Heart left ventricle (tissue), 16 donors: ENCODE measurements around the gene SPAG17. TPM values are rescaled to one million over a fixed set of nuclear protein-coding genes. Genes with fewer than 3 reads are reported as not detected.

Experiments used
- ATAC-seq, 4 donors: fragments of 200-7000 bp; cut with Tn5 transposase; one replicate each; pipeline ENCODE4 v1.9.1; 2020 to 2022; ENCODE audit warnings: moderate library complexity in 4 of 4, mild to moderate bottlenecking in 3 of 4, moderate number of reproducible peaks in 1 of 4
- DNase-seq, 5 donors: peaks; one replicate each; pipeline ENCODE4 v3.0.0-alpha.2; 2020
- H3K27ac ChIP-seq, 12 donors: fragments of 200-600 bp; sonication (generic) in 4 of 12; one replicate each; pipeline versions ENCODE4 v1.5.0 to v1.8.0; 2016 to 2022; ENCODE audit warnings: mild to moderate bottlenecking in 2 of 12
- H3K27me3 ChIP-seq, 9 donors: fragments of 200-600 bp; sonication (generic) in 2 of 9; one replicate each; pipeline versions ENCODE4 v1.5.1 to v1.8.0; 2016 to 2022; ENCODE audit warnings: mild to moderate bottlenecking in 3 of 9
- H3K36me3 ChIP-seq, 9 donors: fragments of 200-600 bp; sonication (generic) in 2 of 9; one replicate each; pipeline versions ENCODE4 v1.5.0 to v1.8.0; 2018 to 2022; ENCODE audit warnings: mild to moderate bottlenecking in 2 of 9
- H3K4me1 ChIP-seq, 12 donors: fragments of 200-600 bp; sonication (generic) in 4 of 12; one replicate each; pipeline versions ENCODE4 v1.5.0 to v1.8.0; 2016 to 2022; ENCODE audit warnings: mild to moderate bottlenecking in 3 of 12
- H3K4me3 ChIP-seq, 12 donors: fragments of 200-600 bp; sonication (generic) in 4 of 12; one replicate each; pipeline versions ENCODE4 v1.5.0 to v1.8.0; 2017 to 2022; ENCODE audit warnings: mild to moderate bottlenecking in 9 of 12, moderate library complexity in 4 of 12
- H3K9me3 ChIP-seq, 12 donors: fragments of 200-600 bp; sonication (generic) in 4 of 12; one replicate each; pipeline versions ENCODE4 v1.5.0 to v1.8.0; 2016 to 2022; ENCODE audit warnings: mild to moderate bottlenecking in 1 of 12
- POLR2A ChIP-seq, 2 donors: fragments of 450-650 bp; IDR thresholded peaks; one replicate each; pipeline ENCODE4 v1.6.1; 2017; ENCODE audit warnings: antibody characterized with exemption in 2 of 2, mild to moderate bottlenecking in 2 of 2, moderate library complexity in 2 of 2
- WGBS, 4 donors: extraction: QIAGEN DNeasy Blood & Tissue Kit in 2 of 4; methylation state at CpG; one replicate each; pipeline versions ENCODE4 v1.1.5 to v1.1.7; 2013 to 2018; 5-methylcytosine and 5-hydroxymethylcytosine counted together
- intact Hi-C, 10 donors: fragments of 100-400 bp; cut with DNase I; formaldehyde crosslinking; loops; one replicate each; pipeline versions ENCODE4 v1.11.1 to v1.14.2; 2022
- polyA plus RNA-seq, 2 donors: library from polyadenylated mRNA; stranded (reverse); fragments of 200-250 nt; gene quantifications; one replicate each; pipeline ENCODE4 v1.2.3, GENCODE V29; 2013
- total RNA-seq, 9 donors: library from RNA; depleted of rRNA in 2 of 9; stranded (reverse); fragments of >200 nt in 2 of 9; fragmentation: NEBNext Ultra II Directional in 3 of 9; extraction: Animal tissue kit (Norgen Biotek cat#: 25700) in 3 of 9; gene quantifications; one replicate each; pipeline versions ENCODE4 v1.1.0 to v1.2.4, GENCODE V29; 2016 to 2023
- TF ChIP-seq, protein P1 (sequence below), 12 donors: fragments of 200-600 bp; sonication (generic) in 4 of 12; IDR thresholded peaks; one replicate each; pipeline versions ENCODE4 v1.5.0 to v1.8.0; 2018 to 2022; ENCODE audit warnings: antibody characterized with exemption in 12 of 12, mild to moderate bottlenecking in 5 of 12
- donor health status: ischemic (EF 13 %, LVEDD 7.1; RV severe dilation, severe dysfunction).
- donor health status: healthy with polysubstance abuse.
- donor health status: DM: no; HTN: yes; CAD: no.
- donor health status: DM: no; HTN: no; CAD: no.
- donor health status: ischemic (EF 25% LVEDD 6.9; RV normal size, moderate dysfunction).
- donor health status: ischemic (EF 25% LVEDD 5.7; RV mildly dilated, moderate dysfunction).
- donor health status: healthy.
- donor health status: DM: yes; HTN: yes; CAD: no.
- donor health status: ischemic (EF 35%, LVEDD 5.7; RV mildly dilated, moderate dysfunction).
- donor health status: nonischemic (EF 11% LVEDD 7.7; RV severe dilation, severe dysfunction).
- donor health status: DM: yes; HTN: yes; CAD: no.
- donor health status: PGD.
- donor health status: ischemic (EF 29% LVEDD 5.4; RV normal size, mild dysfunction).
- donor health status: nonischemic (EF 23%, LVEDD 6.1; RV moderate dilation, normal function).

Gene SPAG17
- total and polyA plus RNA-seq, 11 donors, result 0.38 to 0.48 TPM; not detected in 9

DNA sequence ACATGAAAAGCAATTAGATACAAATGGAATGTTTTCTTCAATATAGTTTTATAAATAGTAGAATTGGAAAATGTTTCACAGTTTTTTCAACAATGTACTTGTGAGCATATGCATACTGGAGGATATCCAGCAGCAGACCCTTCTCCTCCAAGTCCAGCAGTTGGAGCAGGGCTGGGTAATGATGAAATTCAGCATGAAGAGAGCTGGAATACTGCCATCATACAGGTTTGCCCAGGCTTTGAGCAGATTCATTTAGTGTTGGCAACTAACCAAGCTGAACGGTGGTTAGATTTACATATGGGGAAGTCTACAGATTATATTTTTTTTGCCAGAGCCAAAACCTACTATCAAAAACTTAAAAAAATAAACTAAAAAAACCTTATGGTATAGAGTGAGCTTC, 217.1 kb downstream of the SPAG17 start:
- Histone ChIP-seq H3K4me1 (no peaks in the 10 kb centered on the region), H3K9me3 (no peaks in the 10 kb centered on the region), H3K27me3 (no peaks in the 10 kb centered on the region), H3K27ac (no peak overlapping the region), H3K4me3 (no peak overlapping the region), H3K36me3 (peaks cover 0 to 3% (median 1%) of the 10 kb centered on the region in 9 donors)
- DNase-seq (no peak), ATAC-seq (no peak)
- WGBS, 4 donors, result 0 to 14% (median 13%) methylated on average over 1 of the region's 1 CpG
- intact Hi-C loops, result loop anchor here in 1 of 10 donors (10.0 kb wide), 1 partner anchor 1397 kb away; the partner anchor contains the start of gene HAO2
- TF ChIP-seq, protein P1, sequence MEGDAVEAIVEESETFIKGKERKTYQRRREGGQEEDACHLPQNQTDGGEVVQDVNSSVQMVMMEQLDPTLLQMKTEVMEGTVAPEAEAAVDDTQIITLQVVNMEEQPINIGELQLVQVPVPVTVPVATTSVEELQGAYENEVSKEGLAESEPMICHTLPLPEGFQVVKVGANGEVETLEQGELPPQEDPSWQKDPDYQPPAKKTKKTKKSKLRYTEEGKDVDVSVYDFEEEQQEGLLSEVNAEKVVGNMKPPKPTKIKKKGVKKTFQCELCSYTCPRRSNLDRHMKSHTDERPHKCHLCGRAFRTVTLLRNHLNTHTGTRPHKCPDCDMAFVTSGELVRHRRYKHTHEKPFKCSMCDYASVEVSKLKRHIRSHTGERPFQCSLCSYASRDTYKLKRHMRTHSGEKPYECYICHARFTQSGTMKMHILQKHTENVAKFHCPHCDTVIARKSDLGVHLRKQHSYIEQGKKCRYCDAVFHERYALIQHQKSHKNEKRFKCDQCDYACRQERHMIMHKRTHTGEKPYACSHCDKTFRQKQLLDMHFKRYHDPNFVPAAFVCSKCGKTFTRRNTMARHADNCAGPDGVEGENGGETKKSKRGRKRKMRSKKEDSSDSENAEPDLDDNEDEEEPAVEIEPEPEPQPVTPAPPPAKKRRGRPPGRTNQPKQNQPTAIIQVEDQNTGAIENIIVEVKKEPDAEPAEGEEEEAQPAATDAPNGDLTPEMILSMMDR (IDR thresholded peaks at IDR 0.05), result no peak
- no peak for TF ChIP-seq POLR2A (IDR thresholded peaks at IDR 0.05)

DNA sequence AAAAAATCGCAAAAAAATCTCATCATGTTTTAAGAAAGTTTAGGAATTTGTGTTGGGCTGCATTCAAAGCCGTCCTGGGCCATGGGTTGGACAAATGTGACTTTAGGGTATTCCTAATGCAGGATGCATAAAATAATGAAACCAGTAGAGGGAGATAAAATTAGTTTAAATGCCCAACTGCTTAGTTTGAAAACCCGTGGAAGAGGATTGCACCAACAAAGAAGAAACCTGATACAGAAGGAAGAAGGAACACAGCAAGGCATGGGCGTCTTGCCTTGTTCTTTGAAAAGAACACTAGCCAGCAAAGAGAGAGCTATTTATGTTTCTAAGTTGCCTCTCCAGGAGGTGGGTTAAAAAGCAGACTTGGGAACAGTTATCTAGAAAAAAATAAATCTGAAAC, 217.6 kb downstream of the SPAG17 start:
- ATAC-seq (no peak), DNase-seq (no peak)
- no peak overlapping the region for H3K27ac ChIP-seq
- no peaks in the 10 kb centered on the region for H3K27me3 ChIP-seq
- intact Hi-C loops, result loop anchor here in 1 of 10 donors (10.0 kb wide), 1 partner anchor 1397 kb away; the partner anchor contains the start of gene HAO2
- no peaks in the 10 kb centered on the region for H3K4me1 ChIP-seq
- 55 to 64% (median 58%) methylated on average over 4 of the region's 4 CpGs for WGBS, 4 donors
- TF ChIP-seq POLR2A (IDR thresholded peaks at IDR 0.05), result no peak
- TF ChIP-seq, protein P1 (IDR thresholded peaks at IDR 0.05), result peak in 2 of 12 donors; percentile 7 to 14
- H3K4me3 ChIP-seq, result no peak overlapping the region
- peaks cover 0 to 7% (median 4%) of the 10 kb centered on the region in 9 donors for H3K36me3 ChIP-seq
- H3K9me3 ChIP-seq, result no peaks in the 10 kb centered on the region

DNA sequence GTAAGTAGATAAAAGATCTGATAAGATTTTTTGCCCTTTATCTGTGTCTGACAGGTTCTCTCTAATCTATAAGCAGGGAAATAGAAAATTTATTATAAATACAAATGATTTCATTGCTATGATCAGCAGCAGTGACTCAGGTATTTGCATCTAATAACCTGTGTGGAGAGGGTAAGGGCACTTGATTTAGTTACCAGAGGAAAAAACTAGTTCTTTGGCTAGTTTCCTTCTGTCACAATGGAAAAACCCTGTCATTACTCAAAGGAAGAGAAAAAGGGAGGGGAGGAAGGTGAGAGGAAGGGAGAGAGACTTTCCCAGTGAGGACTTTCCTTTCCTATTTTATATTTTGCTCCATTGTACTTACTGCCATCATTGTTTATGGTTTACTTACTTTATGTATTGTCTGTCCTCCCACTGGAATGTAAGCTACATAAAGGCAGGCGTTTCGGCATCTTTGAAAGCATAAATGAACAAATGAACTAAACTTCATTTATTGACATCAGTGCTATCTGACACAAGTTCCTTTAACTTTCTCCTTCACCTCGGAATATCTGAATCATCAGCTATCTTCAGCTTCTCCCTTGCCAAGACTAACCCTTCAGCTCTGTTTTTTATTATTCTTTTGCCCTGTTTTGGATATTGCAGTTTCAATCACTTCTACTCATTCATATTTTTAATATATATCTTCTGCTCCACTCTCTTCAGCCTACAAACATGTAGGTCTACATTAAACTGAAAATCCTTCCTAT, 220.6 kb downstream of the SPAG17 start:
- DNase-seq (no peak), ATAC-seq (no peak)
- H3K4me3 ChIP-seq, result no peak overlapping the region
- no peaks in the 10 kb centered on the region for H3K4me1 ChIP-seq
- H3K9me3 ChIP-seq, result no peaks in the 10 kb centered on the region
- peaks cover 0 to 36% (median 22%) of the 10 kb centered on the region in 9 donors for H3K36me3 ChIP-seq
- no peaks in the 10 kb centered on the region for H3K27me3 ChIP-seq
- 79 to 88% (median 83%) methylated on average over 3 of the region's 3 CpGs for WGBS, 4 donors
- no peak overlapping the region for H3K27ac ChIP-seq
- intact Hi-C loops, result loop anchor here in 1 of 10 donors (10.0 kb wide), 1 partner anchor 1400 kb away; the partner anchor contains the start of gene HAO2
- TF ChIP-seq, protein P1 (IDR thresholded peaks at IDR 0.05), result no peak
- no peak for TF ChIP-seq POLR2A (IDR thresholded peaks at IDR 0.05)

DNA sequence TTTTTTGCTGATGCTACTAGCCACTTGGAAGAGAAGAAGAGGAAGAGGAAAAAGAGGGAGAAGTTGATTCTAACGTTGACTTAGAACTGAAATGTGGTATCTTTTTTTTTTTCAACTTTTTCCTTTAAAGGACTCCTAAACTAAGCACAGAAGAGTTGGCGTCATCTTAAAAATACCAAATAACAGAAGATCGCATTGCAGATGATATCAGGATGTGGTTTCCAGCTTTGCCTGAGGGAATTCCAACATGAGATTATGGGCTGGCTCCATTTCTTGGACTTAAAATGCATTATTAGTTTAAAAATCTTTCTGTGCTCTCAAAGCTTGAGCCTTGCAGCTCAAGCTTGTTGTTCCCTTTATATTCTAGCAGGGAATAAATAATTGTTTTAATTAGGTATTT, 225.7 kb downstream of the SPAG17 start:
- intact Hi-C loops, result no loop called here
- ATAC-seq (no peak), DNase-seq (no peak)
- Histone ChIP-seq H3K36me3 (peaks cover 0 to 87% (median 72%) of the 10 kb centered on the region in 9 donors), H3K9me3 (no peaks in the 10 kb centered on the region), H3K27ac (no peak overlapping the region), H3K4me3 (no peak overlapping the region), H3K27me3 (no peaks in the 10 kb centered on the region), H3K4me1 (no peaks in the 10 kb centered on the region)
- 70 to 82% (median 77%) methylated on average over 3 of the region's 3 CpGs for WGBS, 4 donors
- TF ChIP-seq POLR2A (IDR thresholded peaks at IDR 0.05), result no peak
- TF ChIP-seq, protein P1 (IDR thresholded peaks at IDR 0.05), result no peak
